ENCODE measurements around the gene B9D1. TPM values are rescaled to one million over a fixed set of nuclear protein-coding genes. Genes with fewer than 3 reads are reported as not detected.

The B9D1 gene
- total and polyA plus RNA-seq, 2 of the 13 experiments (the other 11 are each of a cell fraction or from before 2014, with no cell fraction given): 27.7 to 31.1 TPM

DNA sequence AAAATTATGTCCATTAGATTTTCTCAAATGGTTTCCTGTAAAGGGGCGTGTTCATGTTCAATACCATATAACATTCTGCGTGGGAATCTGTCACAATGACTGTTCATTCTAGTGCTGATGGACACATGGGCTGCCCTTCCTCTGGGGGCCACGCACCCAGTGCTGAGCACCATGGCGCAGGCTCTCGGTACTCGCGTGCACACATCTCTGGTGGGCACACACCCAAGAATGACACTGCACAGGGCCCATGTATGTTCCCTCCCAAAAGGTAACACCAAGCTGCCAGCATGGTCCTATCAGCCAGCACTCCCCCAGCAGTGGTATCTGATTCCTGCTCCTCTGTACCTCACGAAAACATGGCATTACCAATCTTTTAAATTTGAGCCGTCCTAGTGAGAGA lies 13.7 kb downstream of the B9D1 start:
- Histone ChIP-seq H3K27me3 (ENCODE audit: control insufficient read depth in 1 of 2, insufficient read depth in 2 of 2, low read length in 2 of 2) (no peaks in the 10 kb centered on the region), H2AFZ (ENCODE audit: low read length) (no peak overlapping the region), H3K36me3 (replicated peaks in 1 of 2; ENCODE audit: control insufficient read depth in 1 of 2, insufficient read depth in 2 of 2, low read length in 2 of 2) (peaks cover 0 to 1% of the 10 kb centered on the region in 2 experiments; a peak in 2 of 5 replicates), H3K4me3 (replicated peaks in 1 of 3; ENCODE audit: insufficient read depth in 1 of 3, low read depth in 2 of 3, low read length in 3 of 3) (no peak overlapping the region), H4K20me1 (ENCODE audit: insufficient read depth, low read length) (no peaks in the 10 kb centered on the region), H3K79me2 (ENCODE audit: insufficient read depth, low read length) (no peaks in the 10 kb centered on the region), H3K9me3 (ENCODE audit: low read length) (no peaks in the 10 kb centered on the region), H3K4me2 (ENCODE audit: low read depth, low read length) (no peak overlapping the region), H3K9ac (ENCODE audit: insufficient read depth, low read depth, low read length) (no peak overlapping the region), H3K4me1 (ENCODE audit: insufficient read depth, low read length) (peaks cover 42% of the 10 kb centered on the region), H3K27ac (ENCODE audit: extremely low read length, insufficient read depth, low read length) (no peak overlapping the region)
- no peak for TF ChIP-seq ZBTB2 (CRISPR knock-in tag; IDR thresholded peaks at IDR 0.05; ENCODE audit: low read depth)
- TF ChIP-seq ZNF782 (CRISPR knock-in tag; IDR thresholded peaks at IDR 0.05; ENCODE audit: borderline replicate concordance): no peak
- no peak for TF ChIP-seq SIN3A (IDR thresholded peaks at IDR 0.05; ENCODE audit: borderline replicate concordance, low read depth, low read length)
- TF ChIP-seq TBX3 (IDR thresholded peaks at IDR 0.05; ENCODE audit: borderline replicate concordance): no peak
- in situ Hi-C loops (cut with HindIII; ENCODE audit: extremely low pct_ligation_motif_present, low pct_unique_long_range_greater_than_20kb) (no loop called here), intact Hi-C loops (cut with micrococcal nuclease; ENCODE audit: unreplicated experiment) (no loop called here)
- no peak for FAIRE-seq
- no TSS peak for BruUV-seq (replicated peaks)
- CTCF ChIA-PET (ENCODE audit: low intra/inter-chr PET ratio, low total read pairs): no interaction called here
- DNase-seq (ENCODE audit: low spot score): no peak
- POLR2A ChIA-PET: no interaction called here
- 99% methylated on average over 9 of the region's 9 CpGs for WGBS (ENCODE audit: low lambda C conversion rate)
- ATAC-seq: no peak

DNA sequence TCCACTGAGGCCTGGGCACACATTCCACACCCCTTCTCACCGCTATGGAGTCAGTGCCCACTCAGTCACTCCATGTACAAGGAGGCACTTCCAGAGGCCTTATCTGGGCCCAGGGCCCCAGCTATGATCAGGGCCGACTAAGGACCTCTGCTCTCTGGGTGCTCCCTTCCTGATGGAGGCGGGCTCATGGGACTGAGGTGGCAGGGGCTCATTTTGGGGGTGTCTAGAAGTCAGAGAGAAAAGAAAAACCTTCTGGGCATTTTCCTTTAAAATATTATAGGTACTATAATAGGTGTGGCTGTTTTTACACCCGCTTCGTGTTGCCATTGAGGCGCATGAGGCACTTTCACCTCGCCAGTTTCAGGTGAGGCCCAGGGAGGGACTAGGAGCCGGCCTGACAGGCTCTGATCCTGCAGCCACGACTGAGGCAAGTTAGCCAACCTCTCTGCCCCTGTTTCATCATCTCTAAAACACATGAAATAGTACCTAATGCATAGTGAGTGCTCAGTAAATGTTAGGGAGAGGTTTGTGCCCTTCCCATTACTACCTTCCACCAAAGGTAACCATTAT lies 14.4 kb downstream of the B9D1 start:
- Histone ChIP-seq H3K27ac (ENCODE audit: extremely low read length, insufficient read depth, low read length) (no peak overlapping the region), H3K4me1 (ENCODE audit: insufficient read depth, low read length) (peaks cover 45% of the 10 kb centered on the region), H3K9ac (ENCODE audit: insufficient read depth, low read depth, low read length) (no peak overlapping the region), H3K9me3 (ENCODE audit: low read length) (no peaks in the 10 kb centered on the region), H3K4me2 (ENCODE audit: low read depth, low read length) (no peak overlapping the region), H3K4me3 (replicated peaks in 1 of 3; ENCODE audit: insufficient read depth in 1 of 3, low read depth in 2 of 3, low read length in 3 of 3) (no peak overlapping the region), H3K36me3 (replicated peaks in 1 of 2; ENCODE audit: control insufficient read depth in 1 of 2, insufficient read depth in 2 of 2, low read length in 2 of 2) (peaks cover 0 to 1% of the 10 kb centered on the region in 2 experiments; a peak in 2 of 5 replicates), H2AFZ (ENCODE audit: low read length) (no peak overlapping the region), H3K27me3 (ENCODE audit: control insufficient read depth in 1 of 2, insufficient read depth in 2 of 2, low read length in 2 of 2) (no peaks in the 10 kb centered on the region), H4K20me1 (ENCODE audit: insufficient read depth, low read length) (no peaks in the 10 kb centered on the region), H3K79me2 (ENCODE audit: insufficient read depth, low read length) (no peaks in the 10 kb centered on the region)
- ChIA-PET CTCF (ENCODE audit: low intra/inter-chr PET ratio, low total read pairs) (no interaction called here), POLR2A (interaction anchor here (0.9 to 3.4 kb wide), 2 partner anchors 10 to 17 kb away, joined by 3 to 26 read pairs; no protein-coding TSS in a partner anchor)
- DNase-seq (ENCODE audit: low spot score) (no peak), FAIRE-seq (no peak), ATAC-seq (no peak)
- WGBS (ENCODE audit: low lambda C conversion rate): 87% methylated on average over 8 of the region's 9 CpGs
- in situ Hi-C loops (cut with HindIII; ENCODE audit: extremely low pct_ligation_motif_present, low pct_unique_long_range_greater_than_20kb) (no loop called here), intact Hi-C loops (cut with micrococcal nuclease; ENCODE audit: unreplicated experiment) (no loop called here)
- no TSS peak for BruUV-seq (replicated peaks)
- TF ChIP-seq RAD51 (IDR thresholded peaks at IDR 0.05; ENCODE audit: borderline replicate concordance) (no peak), NFKBIZ (CRISPR knock-in tag; IDR thresholded peaks at IDR 0.05) (no peak), ARHGAP35 (CRISPR knock-in tag; IDR thresholded peaks at IDR 0.05; ENCODE audit: borderline replicate concordance) (no peak), ZSCAN20 (CRISPR knock-in tag; IDR thresholded peaks at IDR 0.05; ENCODE audit: borderline replicate concordance) (no peak), ZNF749 (CRISPR knock-in tag; IDR thresholded peaks at IDR 0.05; ENCODE audit: borderline replicate concordance) (no peak), ZBTB39 (CRISPR knock-in tag; IDR thresholded peaks at IDR 0.05) (no peak), MED13 (CRISPR knock-in tag; IDR thresholded peaks at IDR 0.05) (no peak), ZSCAN22 (CRISPR knock-in tag; IDR thresholded peaks at IDR 0.05) (no peak), RBAK (CRISPR knock-in tag; IDR thresholded peaks at IDR 0.05) (no peak)
- TF ChIP-seq, protein P1, sequence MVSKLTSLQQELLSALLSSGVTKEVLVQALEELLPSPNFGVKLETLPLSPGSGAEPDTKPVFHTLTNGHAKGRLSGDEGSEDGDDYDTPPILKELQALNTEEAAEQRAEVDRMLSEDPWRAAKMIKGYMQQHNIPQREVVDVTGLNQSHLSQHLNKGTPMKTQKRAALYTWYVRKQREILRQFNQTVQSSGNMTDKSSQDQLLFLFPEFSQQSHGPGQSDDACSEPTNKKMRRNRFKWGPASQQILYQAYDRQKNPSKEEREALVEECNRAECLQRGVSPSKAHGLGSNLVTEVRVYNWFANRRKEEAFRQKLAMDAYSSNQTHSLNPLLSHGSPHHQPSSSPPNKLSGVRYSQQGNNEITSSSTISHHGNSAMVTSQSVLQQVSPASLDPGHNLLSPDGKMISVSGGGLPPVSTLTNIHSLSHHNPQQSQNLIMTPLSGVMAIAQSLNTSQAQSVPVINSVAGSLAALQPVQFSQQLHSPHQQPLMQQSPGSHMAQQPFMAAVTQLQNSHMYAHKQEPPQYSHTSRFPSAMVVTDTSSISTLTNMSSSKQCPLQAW (CRISPR knock-in tag; IDR thresholded peaks at IDR 0.05): no peak
